Measurements from ENCODE around the gene SYT1. TPM values are rescaled to one million over a fixed set of nuclear protein-coding genes. Genes with fewer than 3 reads are reported as not detected.

Gene SYT1
- total RNA-seq, 1 experiment from 2014 or later: 15.8 TPM

DNA sequence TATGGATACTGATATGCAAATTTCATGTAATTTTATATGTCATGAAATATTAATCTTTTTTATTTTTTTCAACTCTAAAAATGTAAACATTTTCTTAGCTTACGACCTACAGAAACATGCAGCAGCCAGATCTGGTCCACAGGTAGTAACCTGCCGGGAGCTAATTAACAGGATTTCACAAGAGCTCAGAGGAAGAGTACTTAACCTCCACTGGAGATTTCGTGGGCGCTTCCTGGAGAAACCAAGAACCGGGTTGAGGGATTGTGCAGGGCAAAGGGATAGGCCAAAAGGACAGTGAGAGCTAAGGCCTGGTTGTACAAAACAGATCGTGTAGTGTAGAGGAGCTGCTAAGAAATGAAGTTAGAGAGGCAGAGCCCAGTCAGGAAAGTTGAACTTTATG is 510.5 kb downstream of the SYT1 start:
- H3K4me1 ChIP-seq (ENCODE audit: insufficient read depth, low read length): peaks cover 6% of the 10 kb centered on the region; the same call in 1 of the 2 replicates
- H2AK5ac ChIP-seq (ENCODE audit: insufficient read length, low read length): no peak overlapping the region
- H4K5ac ChIP-seq (ENCODE audit: insufficient read length, low read depth, low read length): no peak overlapping the region
- H2AFZ ChIP-seq (ENCODE audit: low read length): no peak overlapping the region
- H3K4me2 ChIP-seq (ENCODE audit: insufficient read depth, insufficient read length, low read length): no peak overlapping the region
- Mint-ChIP-seq H3K27me3 (ENCODE audit: low read depth) (no peaks in the 10 kb centered on the region), H3K4me1 (peaks cover 36 to 43% of the 10 kb centered on the region in 2 experiments), H3K4me3 (no peak overlapping the region), H3K27ac (peak overlapping the region; percentile 8 to 85 (median 84); a peak in 4 of 7 replicates), H3K36me3 (ENCODE audit: insufficient read depth in 1 of 3, low read depth in 3 of 3) (no peaks in the 10 kb centered on the region; a peak in 1 of 7 replicates), H3K9me3 (no peaks in the 10 kb centered on the region)
- H2BK15ac ChIP-seq (ENCODE audit: low read depth, low read length): no peak overlapping the region
- no peak overlapping the region for H3K56ac ChIP-seq (ENCODE audit: insufficient read length, low read depth, low read length)
- no CpG with 5 or more reads among the region's 6 CpGs for WGBS (ENCODE audit: extremely low coverage, insufficient read length, low lambda C conversion rate)
- no peak overlapping the region for H3K14ac ChIP-seq (ENCODE audit: insufficient read depth, low read length)
- H3K79me1 ChIP-seq (ENCODE audit: insufficient read depth, low read depth, low read length, poor library complexity, severe bottlenecking): no peaks in the 10 kb centered on the region
- DNase-seq: no peak
- H3K18ac ChIP-seq (ENCODE audit: insufficient read length, low read depth, low read length): no peak overlapping the region
- H3K23me2 ChIP-seq (ENCODE audit: insufficient read length, low read depth, low read length, poor library complexity, severe bottlenecking): no peaks in the 10 kb centered on the region
- no peaks in the 10 kb centered on the region for H4K20me1 ChIP-seq (ENCODE audit: control insufficient read depth, insufficient read depth, insufficient read length)
- no peak overlapping the region for H3K9ac ChIP-seq (ENCODE audit: extremely low read depth, insufficient read length, low read length)
- no peak overlapping the region for H3K23ac ChIP-seq (ENCODE audit: insufficient read length, low read depth, low read length)
- TF ChIP-seq, protein P1, sequence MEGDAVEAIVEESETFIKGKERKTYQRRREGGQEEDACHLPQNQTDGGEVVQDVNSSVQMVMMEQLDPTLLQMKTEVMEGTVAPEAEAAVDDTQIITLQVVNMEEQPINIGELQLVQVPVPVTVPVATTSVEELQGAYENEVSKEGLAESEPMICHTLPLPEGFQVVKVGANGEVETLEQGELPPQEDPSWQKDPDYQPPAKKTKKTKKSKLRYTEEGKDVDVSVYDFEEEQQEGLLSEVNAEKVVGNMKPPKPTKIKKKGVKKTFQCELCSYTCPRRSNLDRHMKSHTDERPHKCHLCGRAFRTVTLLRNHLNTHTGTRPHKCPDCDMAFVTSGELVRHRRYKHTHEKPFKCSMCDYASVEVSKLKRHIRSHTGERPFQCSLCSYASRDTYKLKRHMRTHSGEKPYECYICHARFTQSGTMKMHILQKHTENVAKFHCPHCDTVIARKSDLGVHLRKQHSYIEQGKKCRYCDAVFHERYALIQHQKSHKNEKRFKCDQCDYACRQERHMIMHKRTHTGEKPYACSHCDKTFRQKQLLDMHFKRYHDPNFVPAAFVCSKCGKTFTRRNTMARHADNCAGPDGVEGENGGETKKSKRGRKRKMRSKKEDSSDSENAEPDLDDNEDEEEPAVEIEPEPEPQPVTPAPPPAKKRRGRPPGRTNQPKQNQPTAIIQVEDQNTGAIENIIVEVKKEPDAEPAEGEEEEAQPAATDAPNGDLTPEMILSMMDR (conservative IDR thresholded peaks at IDR 0.05): no peak
- H2BK120ac ChIP-seq (ENCODE audit: low read depth, low read length, poor library complexity, severe bottlenecking): no peak overlapping the region
- H3K79me2 ChIP-seq (ENCODE audit: insufficient read depth, low read length): no peaks in the 10 kb centered on the region
- no peak overlapping the region for H2BK12ac ChIP-seq (ENCODE audit: insufficient read length, low read depth, low read length)
- H3K9me3 ChIP-seq (ENCODE audit: control insufficient read depth, low read depth, low read length): no peaks in the 10 kb centered on the region
- H3K4ac ChIP-seq (ENCODE audit: low read depth, low read length): no peak overlapping the region
- H4K8ac ChIP-seq (replicated peaks; ENCODE audit: insufficient read length, low read depth, low read length): no peak overlapping the region
- no peak overlapping the region for H4K91ac ChIP-seq (ENCODE audit: insufficient read length, low read depth, low read length)
- no peak overlapping the region for H2BK5ac ChIP-seq (ENCODE audit: insufficient read length, low read length)
- no peaks in the 10 kb centered on the region for H3K27me3 ChIP-seq (ENCODE audit: insufficient read depth, low read length)
- no peak overlapping the region for H2BK20ac ChIP-seq (ENCODE audit: low read depth, low read length, poor library complexity, severe bottlenecking)
- no peak overlapping the region for H3K27ac ChIP-seq (ENCODE audit: insufficient read length, low read depth, low read length)
- H3T11ph ChIP-seq (ENCODE audit: low read length): no peak overlapping the region

Measured in H9 (cell line).